Liver (tissue), 9 donors: ENCODE data around the gene SHLD1. TPM values are rescaled to one million over a fixed set of nuclear protein-coding genes. Genes with fewer than 3 reads are reported as not detected.

Experiments
- DNase-seq: peaks from one replicate; pipeline ENCODE4 v3.0.0-alpha.2; 2017; ENCODE audit warnings: low spot score
- H3K27ac ChIP-seq, 2 donors: one replicate each; pipeline ENCODE4 v1.7.0; 2013; ENCODE audit warnings: inconsistent platforms in 2 of 2, low read length in 2 of 2, control low read depth in 1 of 2, low read depth in 1 of 2, mild to moderate bottlenecking in 1 of 2
- H3K27me3 ChIP-seq, 4 donors: one replicate each; pipeline versions ENCODE4 v1.6.1 to v1.7.0; 2013; ENCODE audit warnings: low read length in 3 of 4, inconsistent platforms in 1 of 4, mild to moderate bottlenecking in 1 of 4, moderate library complexity in 1 of 4; ENCODE audit not compliant: control insufficient read depth in 4 of 4, insufficient read depth in 4 of 4
- H3K36me3 ChIP-seq, 4 donors: one replicate each; pipeline versions ENCODE4 v1.6.1 to v1.7.0; 2013; ENCODE audit warnings: low read length in 3 of 4, mild to moderate bottlenecking in 3 of 4, low read depth in 1 of 4, moderate library complexity in 1 of 4; ENCODE audit not compliant: control insufficient read depth in 4 of 4, insufficient read depth in 3 of 4
- H3K4me1 ChIP-seq, 4 donors: one replicate each; pipeline versions ENCODE4 v1.6.1 to v1.7.0; 2013; ENCODE audit warnings: low read length in 3 of 4, mild to moderate bottlenecking in 3 of 4, moderate library complexity in 1 of 4; ENCODE audit not compliant: control insufficient read depth in 4 of 4, insufficient read depth in 4 of 4
- H3K4me3 ChIP-seq, 3 donors: one replicate each; pipeline versions ENCODE4 v1.6.1 to v1.7.0; 2013; ENCODE audit warnings: low read length in 3 of 3, control low read depth in 1 of 3, low read depth in 1 of 3, mild to moderate bottlenecking in 1 of 3
- H3K9ac ChIP-seq, 2 donors: one replicate each; pipeline ENCODE4 v1.7.0; 2013; ENCODE audit warnings: low read length in 2 of 2, mild to moderate bottlenecking in 2 of 2, moderate library complexity in 2 of 2, control low read depth in 1 of 2, low read depth in 1 of 2
- H3K9me3 ChIP-seq, 4 donors: one replicate each; pipeline versions ENCODE4 v1.6.1 to v1.7.0; 2013; ENCODE audit warnings: low read length in 3 of 4; ENCODE audit not compliant: control insufficient read depth in 4 of 4
- EGR1 ChIP-seq, 2 donors: IDR thresholded peaks; 2 replicates each; pipeline ENCODE4 v1.6.1; 2016 to 2018; ENCODE audit warnings: antibody characterized with exemption in 2 of 2, low read depth in 2 of 2
- FOXA1 ChIP-seq: IDR thresholded peaks from 2 replicates; pipeline ENCODE4 v1.6.1; 2016; ENCODE audit warnings: antibody characterized with exemption
- FOXA2 ChIP-seq: IDR thresholded peaks from 2 replicates; pipeline ENCODE4 v1.6.1; 2016; ENCODE audit warnings: antibody characterized with exemption
- GABPA ChIP-seq, 2 donors: IDR thresholded peaks in 1 of 2; conservative IDR thresholded peaks in 1 of 2; 2 replicates each; pipeline ENCODE4 v1.6.1; 2016; ENCODE audit warnings: antibody characterized with exemption in 2 of 2, mild to moderate bottlenecking in 1 of 2, moderate library complexity in 1 of 2
- HNF4G ChIP-seq: IDR thresholded peaks from 2 replicates; pipeline ENCODE4 v1.6.1; 2016; ENCODE audit warnings: antibody characterized with exemption
- JUND ChIP-seq, 2 donors: IDR thresholded peaks; 2 replicates each; pipeline ENCODE4 v1.6.1; 2016; ENCODE audit warnings: antibody characterized with exemption in 2 of 2
- NR2F2 ChIP-seq: IDR thresholded peaks from 2 replicates; pipeline ENCODE4 v1.6.1; 2016; ENCODE audit warnings: antibody characterized with exemption
- RAD21 ChIP-seq, 2 donors: IDR thresholded peaks; 2 replicates each; pipeline ENCODE4 v1.6.1; 2016; ENCODE audit warnings: antibody characterized with exemption in 2 of 2, mild to moderate bottlenecking in 2 of 2
- REST ChIP-seq: IDR thresholded peaks from 2 replicates; pipeline ENCODE4 v1.6.1; 2016; ENCODE audit warnings: antibody characterized with exemption, mild to moderate bottlenecking
- RXRA ChIP-seq, 2 donors: IDR thresholded peaks; 2 replicates each; pipeline ENCODE4 v1.6.1; 2017 to 2018; ENCODE audit warnings: antibody characterized with exemption in 2 of 2, mild to moderate bottlenecking in 1 of 2
- SP1 ChIP-seq: IDR thresholded peaks from 2 replicates; pipeline ENCODE4 v1.6.1; 2018; ENCODE audit warnings: antibody characterized with exemption, mild to moderate bottlenecking
- TAF1 ChIP-seq: conservative IDR thresholded peaks from 2 replicates; pipeline ENCODE4 v1.6.1; 2016; ENCODE audit warnings: antibody characterized with exemption, mild to moderate bottlenecking
- YY1 ChIP-seq: IDR thresholded peaks from 2 replicates; pipeline ENCODE4 v1.6.1; 2016; ENCODE audit warnings: antibody characterized with exemption, mild to moderate bottlenecking
- WGBS: extraction: QIAGEN DNeasy Blood & Tissue Kit; methylation state at CpG from one replicate; pipeline ENCODE4 v1.1.7; 2013; 5-methylcytosine and 5-hydroxymethylcytosine counted together
- polyA plus RNA-seq, 2 donors: library from polyadenylated mRNA; stranded (reverse) in 1 of 2; unstranded in 1 of 2; fragments of 200-250 nt in 1 of 2; fragments of >200 nt in 1 of 2; fragmentation: Nextera tagmentation in 1 of 2; extraction: Ambion mirVana in 1 of 2; gene quantifications; one replicate each; pipeline versions ENCODE4 v1.2.1 to v1.2.3, GENCODE V29; 2013 to 2015
- total RNA-seq, 2 donors: library from RNA; depleted of rRNA; stranded (reverse); fragments of >200 nt; gene quantifications; one replicate each; pipeline ENCODE4 v1.2.3, GENCODE V29; 2014
- TF ChIP-seq, protein P1 (sequence below): IDR thresholded peaks from 2 replicates; pipeline ENCODE4 v1.6.1; 2016; ENCODE audit warnings: antibody characterized with exemption
- TF ChIP-seq, protein P2 (sequence below): fragments of 150-350 bp; IDR thresholded peaks from 2 replicates; pipeline ENCODE4 v1.5.1; 2017; ENCODE audit warnings: improper control_type of control experiment, low read depth, low read length; ENCODE audit not compliant: missing input control
- TF ChIP-seq, protein P3 (sequence below): IDR thresholded peaks from 2 replicates; pipeline ENCODE4 v1.6.1; 2016; ENCODE audit warnings: antibody characterized with exemption
- TF ChIP-seq, protein P4 (sequence below): IDR thresholded peaks from 2 replicates; pipeline ENCODE4 v1.6.1; 2016; ENCODE audit warnings: antibody characterized with exemption
- donor health status: healthy.
- donor health status: healthy.
- donor health status: healthy.
- donor health status: healthy.
- donor health status: healthy.

SHLD1 gene
- total and polyA plus RNA-seq, 4 donors: 0.92 to 5.0 (median 2.0) TPM

DNA sequence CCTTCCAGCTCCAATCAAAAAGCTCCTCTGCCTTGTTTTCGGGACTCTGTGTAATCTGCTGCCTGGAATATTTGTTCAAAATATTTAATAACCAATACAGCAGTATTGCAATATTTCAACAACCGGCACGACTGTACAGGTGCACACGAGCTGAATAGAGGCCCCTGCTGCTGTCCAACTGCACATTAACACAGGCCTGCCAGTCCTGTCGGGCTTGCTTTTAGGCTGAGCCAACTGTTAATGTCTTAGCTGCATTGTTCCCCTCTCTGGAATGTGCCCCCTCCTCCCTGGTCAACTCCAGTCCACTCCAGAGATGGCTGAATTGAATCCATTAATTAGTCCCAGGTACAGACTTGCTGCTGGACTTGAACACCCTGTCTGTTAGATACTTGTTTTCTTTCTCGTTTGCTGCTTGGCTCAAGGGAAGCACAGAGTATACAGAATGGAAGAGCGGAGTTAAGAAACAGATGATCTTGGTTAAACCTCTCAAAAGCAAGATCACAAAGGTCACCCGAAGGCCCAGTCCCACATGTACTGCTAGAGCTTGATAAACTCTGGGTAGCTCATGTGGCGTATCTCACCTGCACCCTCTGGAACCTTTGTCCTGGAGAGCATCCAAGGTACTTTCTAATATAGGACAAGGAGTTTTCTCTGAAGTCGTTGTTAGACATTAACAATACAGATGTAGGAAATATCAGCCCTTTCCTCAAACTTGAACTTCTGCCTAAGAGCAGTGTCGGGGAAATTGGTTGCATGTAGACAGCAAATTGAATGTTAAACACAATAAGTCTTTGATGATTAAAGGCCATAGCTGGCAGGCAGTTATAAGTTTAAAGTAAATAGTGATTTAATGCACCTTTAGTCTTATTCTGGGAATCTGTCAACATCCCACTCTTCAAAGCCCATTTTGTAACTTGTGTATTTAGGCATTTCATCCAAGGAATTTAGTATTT is 31.9 kb downstream of the SHLD1 start:
- TF ChIP-seq SP1: no peak
- TF ChIP-seq NR2F2: no peak
- no peak for TF ChIP-seq EGR1 (IDR thresholded peaks at IDR 0.05; ENCODE audit: low read depth in 2 of 2)
- TF ChIP-seq FOXA2: no peak
- TF ChIP-seq GABPA (IDR thresholded peaks at IDR 0.05 in 1 of 2, conservative IDR thresholded peaks at IDR 0.05 in 1 of 2): no peak
- TF ChIP-seq TAF1: no peak
- TF ChIP-seq, protein P1, sequence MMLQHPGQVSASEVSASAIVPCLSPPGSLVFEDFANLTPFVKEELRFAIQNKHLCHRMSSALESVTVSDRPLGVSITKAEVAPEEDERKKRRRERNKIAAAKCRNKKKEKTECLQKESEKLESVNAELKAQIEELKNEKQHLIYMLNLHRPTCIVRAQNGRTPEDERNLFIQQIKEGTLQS: no peak
- no peak for TF ChIP-seq YY1
- TF ChIP-seq, protein P2, sequence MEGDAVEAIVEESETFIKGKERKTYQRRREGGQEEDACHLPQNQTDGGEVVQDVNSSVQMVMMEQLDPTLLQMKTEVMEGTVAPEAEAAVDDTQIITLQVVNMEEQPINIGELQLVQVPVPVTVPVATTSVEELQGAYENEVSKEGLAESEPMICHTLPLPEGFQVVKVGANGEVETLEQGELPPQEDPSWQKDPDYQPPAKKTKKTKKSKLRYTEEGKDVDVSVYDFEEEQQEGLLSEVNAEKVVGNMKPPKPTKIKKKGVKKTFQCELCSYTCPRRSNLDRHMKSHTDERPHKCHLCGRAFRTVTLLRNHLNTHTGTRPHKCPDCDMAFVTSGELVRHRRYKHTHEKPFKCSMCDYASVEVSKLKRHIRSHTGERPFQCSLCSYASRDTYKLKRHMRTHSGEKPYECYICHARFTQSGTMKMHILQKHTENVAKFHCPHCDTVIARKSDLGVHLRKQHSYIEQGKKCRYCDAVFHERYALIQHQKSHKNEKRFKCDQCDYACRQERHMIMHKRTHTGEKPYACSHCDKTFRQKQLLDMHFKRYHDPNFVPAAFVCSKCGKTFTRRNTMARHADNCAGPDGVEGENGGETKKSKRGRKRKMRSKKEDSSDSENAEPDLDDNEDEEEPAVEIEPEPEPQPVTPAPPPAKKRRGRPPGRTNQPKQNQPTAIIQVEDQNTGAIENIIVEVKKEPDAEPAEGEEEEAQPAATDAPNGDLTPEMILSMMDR: no peak
- no peak for TF ChIP-seq REST
- TF ChIP-seq, protein P3, sequence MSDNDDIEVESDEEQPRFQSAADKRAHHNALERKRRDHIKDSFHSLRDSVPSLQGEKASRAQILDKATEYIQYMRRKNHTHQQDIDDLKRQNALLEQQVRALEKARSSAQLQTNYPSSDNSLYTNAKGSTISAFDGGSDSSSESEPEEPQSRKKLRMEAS: no peak
- TF ChIP-seq HNF4G: no peak
- TF ChIP-seq, protein P4, sequence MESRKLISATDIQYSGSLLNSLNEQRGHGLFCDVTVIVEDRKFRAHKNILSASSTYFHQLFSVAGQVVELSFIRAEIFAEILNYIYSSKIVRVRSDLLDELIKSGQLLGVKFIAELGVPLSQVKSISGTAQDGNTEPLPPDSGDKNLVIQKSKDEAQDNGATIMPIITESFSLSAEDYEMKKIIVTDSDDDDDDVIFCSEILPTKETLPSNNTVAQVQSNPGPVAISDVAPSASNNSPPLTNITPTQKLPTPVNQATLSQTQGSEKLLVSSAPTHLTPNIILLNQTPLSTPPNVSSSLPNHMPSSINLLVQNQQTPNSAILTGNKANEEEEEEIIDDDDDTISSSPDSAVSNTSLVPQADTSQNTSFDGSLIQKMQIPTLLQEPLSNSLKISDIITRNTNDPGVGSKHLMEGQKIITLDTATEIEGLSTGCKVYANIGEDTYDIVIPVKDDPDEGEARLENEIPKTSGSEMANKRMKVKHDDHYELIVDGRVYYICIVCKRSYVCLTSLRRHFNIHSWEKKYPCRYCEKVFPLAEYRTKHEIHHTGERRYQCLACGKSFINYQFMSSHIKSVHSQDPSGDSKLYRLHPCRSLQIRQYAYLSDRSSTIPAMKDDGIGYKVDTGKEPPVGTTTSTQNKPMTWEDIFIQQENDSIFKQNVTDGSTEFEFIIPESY: no peak
- TF ChIP-seq FOXA1: no peak
- TF ChIP-seq RXRA (IDR thresholded peaks at IDR 0.05): no peak
- TF ChIP-seq JUND (IDR thresholded peaks at IDR 0.05): no peak
- no peak for TF ChIP-seq RAD21 (IDR thresholded peaks at IDR 0.05)
- Histone ChIP-seq H3K9ac (no peak overlapping the region), H3K36me3 (no peaks in the 10 kb centered on the region), H3K9me3 (no peaks in the 10 kb centered on the region), H3K4me1 (peaks cover under 1 to 2% (median 2%) of the 10 kb centered on the region in 4 donors), H3K4me3 (no peak overlapping the region), H3K27ac (no peak overlapping the region), H3K27me3 (no peaks in the 10 kb centered on the region)
- 79% methylated on average over 11 of the region's 11 CpGs for WGBS
- DNase-seq: no peak
